GM12892 (cell line): ENCODE measurements around the gene AMER2.

Experiments
- POLR2A ChIP-seq: IDR thresholded peaks from 2 replicates; pipeline ENCODE4 v1.6.1; 2011; ENCODE audit warnings: low read depth, low read length, control low read depth
- POLR2AphosphoS5 ChIP-seq: IDR thresholded peaks from 2 replicates; pipeline ENCODE4 v1.6.1; 2011; ENCODE audit warnings: low read depth, low read length, control low read depth
- TAF1 ChIP-seq: IDR thresholded peaks from 2 replicates; pipeline ENCODE4 v1.6.1; 2011; ENCODE audit warnings: low read depth, mild to moderate bottlenecking, control low read depth, low read length, borderline replicate concordance

GRCh38 chr13:25215253-25215575 is 43.1 kb upstream of the AMER2 start:
- TF ChIP-seq POLR2AphosphoS5 = no peak
- no peak for TF ChIP-seq POLR2A
- no peak for TF ChIP-seq TAF1
